Measurements from ENCODE around the gene RFC2. TPM values are rescaled to one million over a fixed set of nuclear protein-coding genes. Genes with fewer than 3 reads are reported as not detected.
A peak's percentile ranks its signal among the peaks of the same experiment; 100 is the strongest.

RFC2 gene
- total RNA-seq, 2 donors from 2014 or later: 15.6 to 21.9 TPM

DNA sequence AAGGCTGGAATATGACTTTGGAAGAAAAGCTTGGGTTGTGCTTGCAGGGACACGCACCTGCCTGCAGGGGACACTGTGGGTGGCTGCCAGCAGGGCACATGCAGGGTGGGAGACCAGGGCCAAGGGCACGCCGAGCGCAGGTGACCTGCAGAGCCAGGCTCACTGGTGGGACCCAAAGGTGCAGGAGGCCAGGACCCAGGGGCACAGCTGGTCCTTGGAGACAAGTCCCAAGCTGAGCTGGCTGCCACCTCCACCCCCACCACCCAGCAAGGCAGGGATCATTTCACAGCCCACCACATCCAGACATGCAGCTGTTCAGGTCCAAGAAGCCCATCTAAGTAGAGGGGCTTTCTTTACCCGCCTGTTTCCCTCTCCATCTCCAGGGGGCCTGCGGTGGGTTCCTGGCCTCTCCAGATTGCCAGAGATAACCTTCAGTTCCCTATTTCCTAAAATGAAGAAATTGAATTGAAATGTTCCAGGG lies 21.2 kb upstream of the RFC2 start:
- intact Hi-C loops (cut with DNase I): no loop called here
- Histone ChIP-seq H3K36me3 (no peaks in the 10 kb centered on the region), H3K4me1 (replicated peaks) (no peaks in the 10 kb centered on the region), H3K27me3 (replicated peaks; ENCODE audit: insufficient read depth) (no peaks in the 10 kb centered on the region), H3K27ac (no peak overlapping the region), H3K9me3 (no peaks in the 10 kb centered on the region), H3K4me3 (no peak overlapping the region)
- 53% methylated on average over 6 of the region's 6 CpGs for WGBS
- TF ChIP-seq POLR2A (IDR thresholded peaks at IDR 0.05): no peak
- peak in 1 of 4 experiments; percentile 43 for TF ChIP-seq CTCF (IDR thresholded peaks at IDR 0.05)
- no peak for DNase-seq (ENCODE audit: low spot score)

DNA sequence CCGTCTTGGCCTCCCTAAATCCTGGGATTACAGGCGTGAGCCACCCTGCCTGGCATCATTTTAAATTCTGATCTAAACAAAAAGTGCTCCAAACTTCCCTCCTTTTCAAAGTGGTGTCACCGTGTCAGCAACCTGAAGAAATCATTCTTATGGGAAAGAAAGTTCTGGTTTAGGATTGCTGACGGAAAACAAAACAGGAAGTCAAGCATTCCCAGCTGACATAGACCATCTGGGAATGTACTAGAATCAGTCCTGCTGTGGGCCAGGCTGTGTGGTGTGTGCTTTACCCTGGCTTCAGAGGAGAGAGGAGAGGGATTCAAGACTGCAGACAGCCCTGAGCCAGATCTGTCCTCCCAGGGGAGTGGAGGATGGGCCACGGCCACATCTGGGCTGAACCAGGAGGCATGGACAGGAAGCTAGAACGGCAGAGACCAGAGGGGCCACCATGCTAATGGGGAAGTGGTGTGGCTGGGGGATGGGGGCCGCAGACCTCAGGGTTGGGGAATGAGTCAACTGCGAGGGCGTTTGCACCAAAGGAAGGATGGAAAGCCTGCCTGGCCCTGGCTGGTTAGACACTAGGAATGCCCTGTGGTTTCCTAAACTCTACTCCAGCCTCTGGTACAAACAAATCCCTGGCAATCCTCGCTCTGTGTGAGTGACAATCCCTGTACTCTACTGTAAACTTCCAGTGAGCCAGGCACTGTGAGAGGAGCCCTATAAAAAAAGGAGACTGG lies 18.3 kb upstream of the RFC2 start:
- Histone ChIP-seq H3K4me1 (replicated peaks) (no peaks in the 10 kb centered on the region), H3K27ac (peak overlapping the region; percentile 56 to 68), H3K36me3 (no peaks in the 10 kb centered on the region), H3K9me3 (no peaks in the 10 kb centered on the region), H3K27me3 (replicated peaks; ENCODE audit: insufficient read depth) (no peaks in the 10 kb centered on the region), H3K4me3 (no peak overlapping the region)
- intact Hi-C loops (cut with DNase I): no loop called here
- TF ChIP-seq POLR2AphosphoS5 (IDR thresholded peaks at IDR 0.05): no peak
- TF ChIP-seq CTCF (IDR thresholded peaks at IDR 0.05): no peak
- no peak for TF ChIP-seq POLR2A (IDR thresholded peaks at IDR 0.05)
- 42% methylated on average over 10 of the region's 10 CpGs for WGBS
- no peak for DNase-seq (ENCODE audit: low spot score)

DNA sequence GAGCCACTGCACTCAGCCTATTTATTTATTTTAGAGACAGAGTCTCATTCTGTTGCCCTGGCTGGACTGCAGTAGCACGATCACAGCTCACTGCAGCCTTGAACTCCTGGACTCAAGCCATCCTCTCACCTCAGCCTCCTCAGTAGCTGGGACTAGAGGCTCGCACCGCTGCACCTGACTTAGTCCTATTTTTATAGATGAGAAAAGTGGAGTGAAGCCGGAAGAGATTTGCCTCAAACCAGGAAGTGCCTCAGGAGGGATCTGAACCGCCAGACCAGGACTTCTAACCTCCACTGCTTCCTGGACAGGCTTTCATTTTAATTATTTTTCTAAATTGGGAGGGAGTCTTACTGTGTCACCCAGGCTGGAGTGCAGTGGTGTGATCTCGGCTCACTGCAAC lies 17.5 kb upstream of the RFC2 start:
- no peaks in the 10 kb centered on the region for H3K9me3 ChIP-seq
- DNase-seq (ENCODE audit: low spot score): no peak
- intact Hi-C loops (cut with DNase I): loop anchor here (2.0 kb wide), 1 partner anchor 17 kb away; the partner anchor contains the start of gene CLIP2
- H3K27me3 ChIP-seq (replicated peaks; ENCODE audit: insufficient read depth): no peaks in the 10 kb centered on the region
- no peaks in the 10 kb centered on the region for H3K4me1 ChIP-seq (replicated peaks)
- 77% methylated on average over 6 of the region's 6 CpGs for WGBS
- TF ChIP-seq CTCF (IDR thresholded peaks at IDR 0.05): no peak
- no peak overlapping the region for H3K4me3 ChIP-seq
- peak overlapping the region; percentile 56 to 68 for H3K27ac ChIP-seq
- no peaks in the 10 kb centered on the region for H3K36me3 ChIP-seq

DNA sequence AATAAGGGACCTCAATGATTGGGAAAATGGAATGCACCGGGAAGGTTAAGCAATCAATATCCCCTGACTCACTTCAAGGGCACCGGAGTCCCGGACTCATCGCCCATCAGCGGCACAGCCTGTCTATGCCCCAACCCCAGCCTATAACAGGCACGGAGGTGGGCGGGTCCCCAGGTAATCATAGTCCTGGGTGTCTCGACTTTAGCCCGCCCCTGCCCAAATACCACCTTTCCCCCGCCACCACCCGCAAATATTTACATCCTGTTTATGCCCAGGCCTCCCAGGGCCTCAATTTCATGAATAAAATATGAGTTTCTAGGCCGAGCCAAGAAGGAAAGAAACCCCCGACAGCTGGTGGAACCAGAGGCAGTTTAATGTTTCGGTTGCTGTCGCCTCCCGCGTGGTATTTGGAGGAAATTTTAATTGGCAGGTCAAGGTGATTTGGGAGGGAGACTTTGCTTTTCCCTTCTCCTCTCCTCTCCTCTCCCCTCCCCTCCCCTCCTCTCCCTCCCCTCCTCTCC lies 15.6 kb upstream of the RFC2 start:
- Histone ChIP-seq H3K4me3 (peak overlapping the region; percentile 42 to 46), H3K4me1 (replicated peaks) (no peaks in the 10 kb centered on the region), H3K36me3 (no peaks in the 10 kb centered on the region), H3K27me3 (replicated peaks; ENCODE audit: insufficient read depth) (no peaks in the 10 kb centered on the region), H3K27ac (no peak overlapping the region), H3K9me3 (no peaks in the 10 kb centered on the region)
- intact Hi-C loops (cut with DNase I): loop anchor here (2.0 kb wide), 1 partner anchor 19 kb away; the partner anchor contains the start of gene CLIP2
- TF ChIP-seq POLR2A (IDR thresholded peaks at IDR 0.05) (no peak), POLR2AphosphoS5 (IDR thresholded peaks at IDR 0.05) (peak; percentile 36)
- no peak for DNase-seq (ENCODE audit: low spot score)
- WGBS: 2% methylated on average over 17 of the region's 17 CpGs

DNA sequence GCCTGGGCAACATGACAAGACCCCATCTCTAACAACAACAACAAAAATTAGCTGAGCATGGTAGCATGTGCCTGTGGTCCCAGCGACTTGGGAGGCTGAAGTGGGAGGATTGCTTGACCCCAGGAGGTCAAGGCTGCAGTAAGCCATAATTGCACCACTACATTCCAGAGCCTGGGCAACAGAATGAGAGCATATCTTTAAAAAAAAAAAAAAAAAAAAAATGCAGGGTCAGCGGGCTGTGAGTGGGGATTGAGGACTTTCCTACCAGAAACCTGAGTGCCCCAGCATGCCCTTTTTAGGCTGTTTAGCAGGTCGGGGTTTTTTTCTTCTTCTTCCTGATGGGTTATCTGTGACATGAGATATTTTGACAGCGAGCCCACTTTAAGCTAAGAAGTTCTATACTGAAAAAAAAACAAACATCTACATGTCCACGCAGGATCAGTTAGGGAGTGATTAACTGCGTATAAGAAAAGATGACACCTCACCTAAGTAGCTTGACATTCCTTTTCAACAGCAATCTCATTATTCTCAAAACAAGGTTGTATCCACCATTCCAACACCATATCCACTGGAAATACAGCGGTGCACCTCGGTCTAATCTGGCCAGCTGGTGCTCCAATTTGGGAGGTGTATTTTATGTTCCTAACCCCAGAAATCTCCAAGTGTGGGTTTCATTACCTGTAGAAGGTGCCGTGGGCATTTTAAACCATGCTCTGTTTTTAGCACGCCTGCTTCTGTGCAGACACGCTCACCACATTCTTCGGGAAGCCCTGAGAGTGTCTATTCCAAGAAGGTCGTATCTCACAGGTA lies 13.8 kb upstream of the RFC2 start:
- DNase-seq (ENCODE audit: low spot score): no peak
- intact Hi-C loops (cut with DNase I): no loop called here
- H3K9me3 ChIP-seq: no peaks in the 10 kb centered on the region
- no peak for TF ChIP-seq CTCF (IDR thresholded peaks at IDR 0.05)
- TF ChIP-seq POLR2A (IDR thresholded peaks at IDR 0.05): no peak
- TF ChIP-seq POLR2AphosphoS5 (IDR thresholded peaks at IDR 0.05): no peak
- no peaks in the 10 kb centered on the region for H3K4me1 ChIP-seq (replicated peaks)
- H3K27ac ChIP-seq: no peak overlapping the region
- 43% methylated on average over 13 of the region's 13 CpGs for WGBS
- no peaks in the 10 kb centered on the region for H3K36me3 ChIP-seq
- H3K4me3 ChIP-seq: no peak overlapping the region
- no peaks in the 10 kb centered on the region for H3K27me3 ChIP-seq (replicated peaks; ENCODE audit: insufficient read depth)

Data from prostate gland (tissue), 2 donors.